Suprapubic skin (tissue), 4 donors: ENCODE results near the gene NEGR1. TPM values are rescaled to one million over a fixed set of nuclear protein-coding genes. Genes with fewer than 3 reads are reported as not detected.

Source experiments
- DNase-seq, 2 donors: peaks; one replicate each; pipeline ENCODE4 v3.0.0-alpha.2; 2019; ENCODE audit warnings: low spot score in 2 of 2
- H3K27ac ChIP-seq: fragments of 200-600 bp; sonication (generic); one replicate; pipeline ENCODE4 v1.5.1; 2019
- H3K27me3 ChIP-seq: fragments of 200-600 bp; sonication (generic); one replicate; pipeline ENCODE4 v1.5.1; 2019
- H3K36me3 ChIP-seq: fragments of 200-600 bp; sonication (generic); one replicate; pipeline ENCODE4 v1.5.1; 2019
- H3K4me1 ChIP-seq: fragments of 200-600 bp; sonication (generic); one replicate; pipeline ENCODE4 v1.5.1; 2019
- H3K4me3 ChIP-seq: fragments of 200-600 bp; sonication (generic); one replicate; pipeline ENCODE4 v1.5.1; 2019; ENCODE audit warnings: mild to moderate bottlenecking
- H3K9me3 ChIP-seq: fragments of 200-600 bp; sonication (generic); one replicate; pipeline ENCODE4 v1.5.1; 2019
- EP300 ChIP-seq: sonication (generic); formaldehyde crosslinking; IDR thresholded peaks from one replicate; pipeline ENCODE4 v1.6.1; 2017; ENCODE audit warnings: antibody characterized with exemption
- POLR2A ChIP-seq, 2 donors: fragments of 450-650 bp; IDR thresholded peaks; one replicate each; pipeline ENCODE4 v1.6.1; 2017; ENCODE audit warnings: antibody characterized with exemption in 2 of 2, mild to moderate bottlenecking in 2 of 2, moderate library complexity in 2 of 2
- POLR2AphosphoS5 ChIP-seq, 3 donors: sonication (generic); formaldehyde crosslinking; IDR thresholded peaks; one replicate each; pipeline ENCODE4 v1.6.1; 2017; ENCODE audit warnings: antibody characterized with exemption in 3 of 3
- WGBS: methylation state at CpG from one replicate; pipeline ENCODE4 v1.1.5; 2018; 5-methylcytosine and 5-hydroxymethylcytosine counted together
- total RNA-seq, 4 donors: library from RNA; depleted of rRNA; stranded (reverse); fragments of >200 nt; gene quantifications; one replicate each; pipeline ENCODE4 v1.1.0, GENCODE V29; 2016
- TF ChIP-seq, protein P1 (sequence below), 2 donors: fragments of 200-600 bp in 1 of 2; fragments of 450-650 bp in 1 of 2; sonication (generic) in 1 of 2; IDR thresholded peaks; one replicate each; pipeline ENCODE4 v1.5.1; 2016 to 2019; ENCODE audit warnings: antibody characterized with exemption in 2 of 2, mild to moderate bottlenecking in 1 of 2, moderate library complexity in 1 of 2

Gene NEGR1
- total RNA-seq, 4 donors from 2014 or later: 3.0 to 9.9 (median 3.8) TPM

DNA sequence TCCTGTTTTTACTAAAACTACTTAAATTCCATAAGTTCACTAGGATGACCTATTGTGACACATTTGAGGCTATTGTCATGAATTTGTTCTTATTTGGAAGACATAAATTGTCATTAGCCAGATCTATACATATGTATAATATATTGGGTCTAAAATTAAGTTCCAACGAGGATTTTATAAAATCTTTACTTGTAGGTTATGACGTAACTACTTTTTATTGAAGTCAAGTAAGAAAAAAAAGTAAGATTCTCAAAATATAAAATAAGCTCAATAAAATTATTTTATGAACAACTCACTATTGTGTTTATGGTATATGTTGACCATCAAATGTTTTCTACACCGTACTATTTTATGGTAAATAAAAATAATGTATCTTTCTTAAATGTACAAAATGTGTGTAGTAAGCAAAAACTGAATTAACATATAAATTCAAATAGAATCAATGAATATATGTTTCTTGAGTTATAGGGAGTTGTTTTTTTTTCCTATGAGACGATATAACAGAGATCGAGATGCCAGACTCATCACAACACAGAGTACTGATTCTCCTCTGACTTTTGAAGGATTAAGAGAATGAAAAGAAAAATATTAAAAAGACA is 64.1 kb downstream of the NEGR1 start:
- TF ChIP-seq EP300 (no peak), POLR2AphosphoS5 (IDR thresholded peaks at IDR 0.05) (no peak), POLR2A (IDR thresholded peaks at IDR 0.05) (no peak)
- TF ChIP-seq, protein P1, sequence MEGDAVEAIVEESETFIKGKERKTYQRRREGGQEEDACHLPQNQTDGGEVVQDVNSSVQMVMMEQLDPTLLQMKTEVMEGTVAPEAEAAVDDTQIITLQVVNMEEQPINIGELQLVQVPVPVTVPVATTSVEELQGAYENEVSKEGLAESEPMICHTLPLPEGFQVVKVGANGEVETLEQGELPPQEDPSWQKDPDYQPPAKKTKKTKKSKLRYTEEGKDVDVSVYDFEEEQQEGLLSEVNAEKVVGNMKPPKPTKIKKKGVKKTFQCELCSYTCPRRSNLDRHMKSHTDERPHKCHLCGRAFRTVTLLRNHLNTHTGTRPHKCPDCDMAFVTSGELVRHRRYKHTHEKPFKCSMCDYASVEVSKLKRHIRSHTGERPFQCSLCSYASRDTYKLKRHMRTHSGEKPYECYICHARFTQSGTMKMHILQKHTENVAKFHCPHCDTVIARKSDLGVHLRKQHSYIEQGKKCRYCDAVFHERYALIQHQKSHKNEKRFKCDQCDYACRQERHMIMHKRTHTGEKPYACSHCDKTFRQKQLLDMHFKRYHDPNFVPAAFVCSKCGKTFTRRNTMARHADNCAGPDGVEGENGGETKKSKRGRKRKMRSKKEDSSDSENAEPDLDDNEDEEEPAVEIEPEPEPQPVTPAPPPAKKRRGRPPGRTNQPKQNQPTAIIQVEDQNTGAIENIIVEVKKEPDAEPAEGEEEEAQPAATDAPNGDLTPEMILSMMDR (IDR thresholded peaks at IDR 0.05): no peak
- Histone ChIP-seq H3K4me3 (no peak overlapping the region), H3K4me1 (no peaks in the 10 kb centered on the region), H3K27me3 (no peaks in the 10 kb centered on the region), H3K9me3 (no peaks in the 10 kb centered on the region), H3K36me3 (no peaks in the 10 kb centered on the region), H3K27ac (no peak overlapping the region)
- no peak for DNase-seq
- 92% methylated on average over 5 of the region's 5 CpGs for WGBS

DNA sequence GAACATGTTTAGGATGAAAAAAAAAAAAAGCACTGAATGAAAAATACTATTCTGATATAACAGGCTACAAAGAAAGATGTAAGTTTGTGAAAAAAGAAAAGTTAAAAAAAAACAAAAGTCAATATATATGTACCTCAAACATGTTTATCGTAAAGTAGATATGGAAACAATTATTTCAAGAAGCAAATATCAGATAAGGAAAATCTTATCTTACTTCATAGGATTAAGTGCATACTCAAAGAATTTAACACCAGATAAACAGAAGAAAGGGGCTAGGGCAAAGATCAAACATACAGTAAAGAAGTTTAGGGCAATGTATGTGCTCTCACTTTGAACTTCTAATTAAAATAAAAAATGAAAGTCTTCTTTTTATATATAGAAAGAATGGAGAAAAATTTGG is 75.3 kb downstream of the NEGR1 start:
- no peak overlapping the region for H3K27ac ChIP-seq
- H3K27me3 ChIP-seq: no peaks in the 10 kb centered on the region
- H3K4me3 ChIP-seq: no peak overlapping the region
- WGBS: 86% methylated on average over 1 of the region's 1 CpG
- no peaks in the 10 kb centered on the region for H3K36me3 ChIP-seq
- TF ChIP-seq POLR2AphosphoS5 (IDR thresholded peaks at IDR 0.05) (no peak), POLR2A (IDR thresholded peaks at IDR 0.05) (no peak), EP300 (no peak)
- TF ChIP-seq, protein P1 (IDR thresholded peaks at IDR 0.05): no peak
- H3K4me1 ChIP-seq: no peaks in the 10 kb centered on the region
- DNase-seq: no peak
- no peaks in the 10 kb centered on the region for H3K9me3 ChIP-seq

DNA sequence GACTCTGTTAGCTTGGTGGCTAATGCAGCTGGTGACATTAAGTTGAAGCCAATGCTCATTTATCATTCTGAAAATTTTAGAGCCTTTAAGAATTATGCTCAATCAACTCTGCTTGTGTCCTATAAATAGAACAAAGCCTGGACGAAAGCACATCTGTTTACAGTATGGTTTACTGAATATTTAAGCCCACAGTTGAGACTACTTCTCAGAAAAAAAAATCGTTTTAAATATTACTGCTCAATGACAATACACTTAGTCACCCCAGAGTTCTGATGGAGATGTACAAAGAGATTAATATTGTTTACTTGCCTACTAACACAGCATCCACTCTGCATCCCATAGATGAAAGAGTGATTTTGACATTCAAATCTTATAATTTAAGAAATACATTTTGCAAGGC is 79.6 kb downstream of the NEGR1 start:
- 60% methylated on average over 2 of the region's 2 CpGs for WGBS
- H3K36me3 ChIP-seq: no peaks in the 10 kb centered on the region

DNA sequence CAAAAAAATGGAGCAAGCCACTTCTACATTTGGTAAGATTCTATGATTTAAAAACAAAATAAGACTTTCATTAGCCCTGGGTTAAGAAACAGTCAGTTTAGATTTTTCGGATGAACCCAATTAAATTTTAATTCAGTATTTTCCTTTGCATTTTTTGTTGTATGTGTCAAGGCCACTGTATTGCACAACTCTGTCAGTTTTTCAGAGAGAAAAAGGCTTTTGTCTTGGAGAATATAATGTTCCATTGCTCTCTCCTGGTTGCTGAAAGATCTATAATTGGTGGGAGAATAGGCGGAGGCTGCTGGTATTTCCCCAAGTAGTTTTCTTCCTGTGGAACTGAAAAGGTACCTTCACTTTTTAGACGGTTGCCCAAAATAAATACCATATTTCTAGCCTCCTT is 84.6 kb downstream of the NEGR1 start:
- WGBS: 65% methylated on average over 3 of the region's 3 CpGs
- no peak overlapping the region for H3K4me3 ChIP-seq
- no peaks in the 10 kb centered on the region for H3K4me1 ChIP-seq
- no peak overlapping the region for H3K27ac ChIP-seq
- no peaks in the 10 kb centered on the region for H3K9me3 ChIP-seq
- no peaks in the 10 kb centered on the region for H3K36me3 ChIP-seq
- DNase-seq: no peak
- no peaks in the 10 kb centered on the region for H3K27me3 ChIP-seq
- TF ChIP-seq POLR2AphosphoS5 (IDR thresholded peaks at IDR 0.05) (no peak), EP300 (no peak), POLR2A (IDR thresholded peaks at IDR 0.05) (no peak)
- TF ChIP-seq, protein P1 (IDR thresholded peaks at IDR 0.05): no peak

More for the DNA sequence above, 79.6 kb downstream of the NEGR1 start:
- Histone ChIP-seq H3K4me1 (no peaks in the 10 kb centered on the region), H3K4me3 (no peak overlapping the region), H3K9me3 (no peaks in the 10 kb centered on the region), H3K27ac (no peak overlapping the region), H3K27me3 (no peaks in the 10 kb centered on the region)
- TF ChIP-seq POLR2A (IDR thresholded peaks at IDR 0.05): no peak
- no peak for TF ChIP-seq POLR2AphosphoS5 (IDR thresholded peaks at IDR 0.05)
- TF ChIP-seq, protein P1 (IDR thresholded peaks at IDR 0.05): no peak
- TF ChIP-seq EP300: no peak
- no peak for DNase-seq

DNA sequence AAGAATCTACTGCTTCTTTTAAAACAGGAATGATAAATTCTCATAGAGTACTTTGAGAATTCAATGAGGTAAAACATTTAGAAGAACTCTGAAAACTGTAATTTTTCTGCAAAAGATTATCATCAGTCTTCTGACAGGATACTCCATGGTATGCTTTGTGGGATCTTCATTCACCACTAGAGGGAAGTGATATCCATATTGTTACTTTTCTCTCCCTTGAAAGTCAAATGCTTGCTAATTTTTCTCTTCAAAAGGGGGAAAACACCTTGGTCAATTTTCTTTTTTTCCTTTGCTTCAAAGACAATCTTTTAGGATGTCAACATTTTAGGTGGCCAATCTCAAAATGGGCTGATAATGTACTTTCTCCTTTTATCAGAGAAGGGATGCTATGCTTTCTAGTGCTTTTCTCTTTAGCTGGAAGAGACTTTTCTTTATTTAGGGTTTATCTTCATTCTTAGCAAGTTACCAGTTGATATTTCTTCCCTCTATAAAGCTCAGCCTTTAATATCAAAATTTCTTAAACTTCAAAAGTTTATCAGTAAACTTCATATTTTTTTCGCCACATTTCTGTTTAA is 95.5 kb downstream of the NEGR1 start:
- H3K36me3 ChIP-seq: no peaks in the 10 kb centered on the region
- 94% methylated on average over 1 of the region's 1 CpG for WGBS
- no peaks in the 10 kb centered on the region for H3K27me3 ChIP-seq
- no peaks in the 10 kb centered on the region for H3K4me1 ChIP-seq
- no peak overlapping the region for H3K4me3 ChIP-seq
- no peaks in the 10 kb centered on the region for H3K9me3 ChIP-seq
- TF ChIP-seq POLR2A (IDR thresholded peaks at IDR 0.05) (no peak), POLR2AphosphoS5 (IDR thresholded peaks at IDR 0.05) (no peak), EP300 (no peak)
- TF ChIP-seq, protein P1 (IDR thresholded peaks at IDR 0.05): peak in 1 of 2 donors; percentile 12
- DNase-seq: no peak
- no peak overlapping the region for H3K27ac ChIP-seq
